ENCODE measurements around the gene PNRC1. TPM values are rescaled to one million over a fixed set of nuclear protein-coding genes. Genes with fewer than 3 reads are reported as not detected.

PNRC1 gene
- total and polyA plus RNA-seq, 2 donors (not counting 1 experiment from before 2014, with no cell fraction given), result 158 to 486 TPM

DNA sequence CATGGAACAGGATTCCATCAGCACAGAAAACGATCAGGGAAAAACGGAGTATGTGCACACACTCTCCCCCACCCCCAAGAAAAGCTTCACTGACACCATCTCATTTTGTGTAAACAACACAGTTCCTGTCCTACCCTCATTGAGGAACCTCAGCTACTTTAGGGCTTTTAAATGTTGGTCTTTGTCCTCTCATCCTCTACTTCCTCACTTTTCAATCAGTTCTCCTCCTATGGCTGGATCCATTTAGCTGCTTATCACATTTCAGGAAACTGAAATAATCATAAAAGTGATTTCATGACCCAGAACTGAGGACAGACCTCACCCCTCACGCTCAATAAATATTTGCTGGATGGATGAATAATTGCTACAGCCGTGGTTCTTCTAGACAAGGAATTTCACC is 33.1 kb upstream of the PNRC1 start:
- TF ChIP-seq, protein P1, sequence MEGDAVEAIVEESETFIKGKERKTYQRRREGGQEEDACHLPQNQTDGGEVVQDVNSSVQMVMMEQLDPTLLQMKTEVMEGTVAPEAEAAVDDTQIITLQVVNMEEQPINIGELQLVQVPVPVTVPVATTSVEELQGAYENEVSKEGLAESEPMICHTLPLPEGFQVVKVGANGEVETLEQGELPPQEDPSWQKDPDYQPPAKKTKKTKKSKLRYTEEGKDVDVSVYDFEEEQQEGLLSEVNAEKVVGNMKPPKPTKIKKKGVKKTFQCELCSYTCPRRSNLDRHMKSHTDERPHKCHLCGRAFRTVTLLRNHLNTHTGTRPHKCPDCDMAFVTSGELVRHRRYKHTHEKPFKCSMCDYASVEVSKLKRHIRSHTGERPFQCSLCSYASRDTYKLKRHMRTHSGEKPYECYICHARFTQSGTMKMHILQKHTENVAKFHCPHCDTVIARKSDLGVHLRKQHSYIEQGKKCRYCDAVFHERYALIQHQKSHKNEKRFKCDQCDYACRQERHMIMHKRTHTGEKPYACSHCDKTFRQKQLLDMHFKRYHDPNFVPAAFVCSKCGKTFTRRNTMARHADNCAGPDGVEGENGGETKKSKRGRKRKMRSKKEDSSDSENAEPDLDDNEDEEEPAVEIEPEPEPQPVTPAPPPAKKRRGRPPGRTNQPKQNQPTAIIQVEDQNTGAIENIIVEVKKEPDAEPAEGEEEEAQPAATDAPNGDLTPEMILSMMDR (IDR thresholded peaks at IDR 0.05), result no peak
- TF ChIP-seq EZH2 (IDR thresholded peaks at IDR 0.05; ENCODE audit: borderline replicate concordance, insufficient read depth, low read depth, low read length, poor library complexity, severe bottlenecking), result no peak
- Histone ChIP-seq H3K4me3 (ENCODE audit: control extremely low read depth in 1 of 5, extremely low read depth in 1 of 5, insufficient read depth in 1 of 5, low read depth in 2 of 5, low read length in 4 of 5) (no peak overlapping the region), H2AFZ (ENCODE audit: insufficient read depth, low read depth, low read length, poor library complexity, severe bottlenecking) (no peak overlapping the region), H3K4me1 (ENCODE audit: control insufficient read depth in 2 of 2, insufficient read depth in 2 of 2, low read length in 2 of 2) (peaks cover 7 to 8% of the 10 kb centered on the region in 2 donors), H3K4me2 (replicated peaks; ENCODE audit: low read depth, low read length, poor library complexity, severe bottlenecking) (no peak overlapping the region), H3K36me3 (replicated peaks in 1 of 2; ENCODE audit: control extremely low read depth in 1 of 2, control insufficient read depth in 1 of 2, extremely low read depth in 1 of 2, insufficient read depth in 2 of 2, low read length in 1 of 2) (no peaks in the 10 kb centered on the region), H3K27ac (ENCODE audit: low read length in 2 of 2) (no peak overlapping the region), H3K79me2 (ENCODE audit: control insufficient read depth, insufficient read depth, low read length) (no peaks in the 10 kb centered on the region), H3K9me3 (ENCODE audit: control extremely low read depth in 1 of 3, control insufficient read depth in 2 of 3, insufficient read depth in 1 of 3, low read length in 2 of 3) (no peaks in the 10 kb centered on the region), H3K9ac (ENCODE audit: low read length) (no peak overlapping the region), H3K27me3 (replicated peaks in 1 of 4; ENCODE audit: control extremely low read depth in 1 of 4, control insufficient read depth in 3 of 4, insufficient read depth in 4 of 4, low read length in 3 of 4) (no peaks in the 10 kb centered on the region), H4K20me1 (ENCODE audit: control insufficient read depth, insufficient read depth, low read length, poor library complexity, severe bottlenecking) (no peaks in the 10 kb centered on the region)
- ChIA-PET CTCF (no interaction called here), POLR2A (no interaction called here)
- DNase-seq (no peak), ATAC-seq (ENCODE audit: low read depth) (no peak)
- 92% methylated on average over 2 of the region's 4 CpGs for WGBS (ENCODE audit: insufficient coverage)
- Mint-ChIP-seq H3K4me1 (peaks cover 5% of the 10 kb centered on the region), H3K27me3 (peaks cover 3% of the 10 kb centered on the region), H3K4me3 (no peak overlapping the region), H3K9me3 (ENCODE audit: insufficient read depth) (no peaks in the 10 kb centered on the region), H3K27ac (no peak overlapping the region)
- intact Hi-C loops (cut with micrococcal nuclease), result no loop called here

DNA sequence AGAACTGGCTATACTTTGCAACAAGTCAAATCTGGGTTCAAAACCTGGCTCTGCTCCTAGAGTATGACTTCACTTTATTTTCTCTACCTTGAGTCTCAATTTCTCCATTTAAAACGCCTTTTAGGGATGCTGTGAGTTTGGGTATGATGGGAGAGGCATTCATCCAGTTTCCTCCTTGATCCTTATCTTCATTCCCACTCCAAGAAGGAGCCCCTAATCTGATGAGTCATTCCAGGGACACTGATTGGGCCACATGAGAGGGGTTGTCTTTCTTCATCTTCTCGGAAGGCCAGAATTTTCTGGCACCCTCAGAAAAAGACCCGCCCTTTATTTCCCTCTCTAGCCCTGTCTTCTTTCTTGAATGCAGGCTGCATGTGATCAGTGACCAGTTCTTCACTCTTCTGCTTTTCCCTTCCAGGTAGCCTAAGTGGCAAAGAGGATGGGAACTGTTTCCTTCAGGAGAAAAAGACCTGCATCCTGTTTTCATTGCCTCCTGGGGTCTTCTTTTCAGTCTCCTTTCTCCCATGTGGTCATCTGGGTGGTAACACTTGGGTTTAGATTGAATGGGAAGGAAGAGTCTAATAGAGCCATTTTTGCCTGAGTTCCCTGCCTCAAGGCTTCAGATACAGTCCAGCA is 32.1 kb upstream of the PNRC1 start:
- CTCF ChIA-PET, result no interaction called here
- Mint-ChIP-seq H3K4me3 (no peak overlapping the region), H3K27ac (no peak overlapping the region), H3K4me1 (no peaks in the 10 kb centered on the region), H3K9me3 (ENCODE audit: insufficient read depth) (no peaks in the 10 kb centered on the region), H3K27me3 (peaks cover 3% of the 10 kb centered on the region)
- Histone ChIP-seq H3K79me2 (ENCODE audit: control insufficient read depth, insufficient read depth, low read length) (no peaks in the 10 kb centered on the region), H3K27me3 (replicated peaks in 1 of 4; ENCODE audit: control extremely low read depth in 1 of 4, control insufficient read depth in 3 of 4, insufficient read depth in 4 of 4, low read length in 3 of 4) (no peaks in the 10 kb centered on the region), H3K4me1 (ENCODE audit: control insufficient read depth in 2 of 2, insufficient read depth in 2 of 2, low read length in 2 of 2) (peaks cover 6 to 7% of the 10 kb centered on the region in 2 donors), H3K36me3 (replicated peaks in 1 of 2; ENCODE audit: control extremely low read depth in 1 of 2, control insufficient read depth in 1 of 2, extremely low read depth in 1 of 2, insufficient read depth in 2 of 2, low read length in 1 of 2) (no peaks in the 10 kb centered on the region), H3K9me3 (ENCODE audit: control extremely low read depth in 1 of 3, control insufficient read depth in 2 of 3, insufficient read depth in 1 of 3, low read length in 2 of 3) (no peaks in the 10 kb centered on the region), H3K4me2 (replicated peaks; ENCODE audit: low read depth, low read length, poor library complexity, severe bottlenecking) (no peak overlapping the region), H3K9ac (ENCODE audit: low read length) (no peak overlapping the region), H2AFZ (ENCODE audit: insufficient read depth, low read depth, low read length, poor library complexity, severe bottlenecking) (no peak overlapping the region), H3K4me3 (ENCODE audit: control extremely low read depth in 1 of 5, extremely low read depth in 1 of 5, insufficient read depth in 1 of 5, low read depth in 2 of 5, low read length in 4 of 5) (no peak overlapping the region), H4K20me1 (ENCODE audit: control insufficient read depth, insufficient read depth, low read length, poor library complexity, severe bottlenecking) (no peaks in the 10 kb centered on the region), H3K27ac (ENCODE audit: low read length in 2 of 2) (no peak overlapping the region)
- ATAC-seq (ENCODE audit: low read depth) (no peak), DNase-seq (no peak)
- TF ChIP-seq EZH2 (IDR thresholded peaks at IDR 0.05; ENCODE audit: borderline replicate concordance, insufficient read depth, low read depth, low read length, poor library complexity, severe bottlenecking), result no peak
- TF ChIP-seq, protein P1 (IDR thresholded peaks at IDR 0.05), result no peak
- POLR2A ChIA-PET, result no interaction called here
- intact Hi-C loops (cut with micrococcal nuclease), result no loop called here
- no CpG with 5 or more reads among the region's 3 CpGs for WGBS (ENCODE audit: insufficient coverage)
